HUES6 (cell line): ENCODE measurements around the gene NDUFV1.
"Not testable (repeated sequence)": the region's sequence is repeated elsewhere in the genome, so short reads cannot be mapped to it uniquely, and the experiment has no call there.

Experiments used
- H3K27ac ChIP-seq: 2 replicates; pipeline ENCODE4 v1.7.0; 2013; ENCODE audit warnings: low read depth, mild to moderate bottlenecking, low read length, inconsistent platforms
- H3K27me3 ChIP-seq: 2 replicates; pipeline ENCODE4 v1.6.1; 2013; ENCODE audit warnings: low read length; ENCODE audit not compliant: control insufficient read depth, insufficient read depth
- H3K36me3 ChIP-seq: 2 replicates; pipeline ENCODE4 v1.6.1; 2013; ENCODE audit warnings: low read length; ENCODE audit not compliant: control insufficient read depth, insufficient read depth
- H3K4me1 ChIP-seq: 2 replicates; pipeline ENCODE4 v1.6.1; 2013; ENCODE audit warnings: low read length; ENCODE audit not compliant: control insufficient read depth, insufficient read depth
- H3K4me3 ChIP-seq: 2 replicates; pipeline ENCODE4 v1.5.1; 2013; ENCODE audit warnings: low read depth, low read length
- H3K9ac ChIP-seq: one replicate; pipeline ENCODE4 v1.6.1; 2013; ENCODE audit warnings: mild to moderate bottlenecking, low read length
- H3K9me3 ChIP-seq: 2 replicates; pipeline ENCODE4 v1.6.1; 2013; ENCODE audit warnings: low read depth, low read length; ENCODE audit not compliant: control insufficient read depth, insufficient read depth

The NDUFV1 gene

GRCh38 chr11:67635231-67635521 lies 28.4 kb downstream of the NDUFV1 start:
- Histone ChIP-seq H3K27me3 (peaks cover 17% of the 10 kb centered on the region), H3K27ac (no peak overlapping the region), H3K4me3 (no peak overlapping the region), H3K9ac (no peak overlapping the region), H3K36me3 (no peaks in the 10 kb centered on the region), H3K9me3 (no peaks in the 10 kb centered on the region), H3K4me1 (peaks cover 19% of the 10 kb centered on the region)

- no peak overlapping the region for H3K9ac ChIP-seq
- no peaks in the 10 kb centered on the region for H3K36me3 ChIP-seq
- peaks cover 34% of the 10 kb centered on the region for H3K27me3 ChIP-seq
- no peak overlapping the region for H3K27ac ChIP-seq
- peaks cover 7% of the 10 kb centered on the region; the same call in 1 of the 2 replicates for H3K4me1 ChIP-seq
- no peak overlapping the region for H3K4me3 ChIP-seq
- no peaks in the 10 kb centered on the region for H3K9me3 ChIP-seq
These were observed 30.2 kb downstream of the NDUFV1 start for GRCh38 chr11:67636962-67637361.

- H3K27me3 ChIP-seq = peaks cover 38% of the 10 kb centered on the region
- H3K9ac ChIP-seq, H3K4me1 ChIP-seq, H3K4me3 ChIP-seq, H3K36me3 ChIP-seq, H3K9me3 ChIP-seq, H3K27ac ChIP-seq: not testable (repeated sequence)
These were observed 30.7 kb downstream of the NDUFV1 start for GRCh38 chr11:67637441-67637840.

- Histone ChIP-seq H3K36me3 (no peaks in the 10 kb centered on the region), H3K4me3 (no peak overlapping the region), H3K9me3 (no peaks in the 10 kb centered on the region), H3K27me3 (peaks cover 40% of the 10 kb centered on the region), H3K4me1 (0 out of 2 replicates have a peak, but pooled peaks cover 3% of the 10 kb centered on the region), H3K27ac (no peak overlapping the region), H3K9ac (no peak overlapping the region)
These were observed 32.0 kb downstream of the NDUFV1 start for GRCh38 chr11:67638535-67639437.

- Histone ChIP-seq H3K36me3 (no peaks in the 10 kb centered on the region), H3K27me3 (peaks cover 40% of the 10 kb centered on the region), H3K9me3 (no peaks in the 10 kb centered on the region), H3K9ac (no peak within 1 kb of the TSS), H3K4me3 (no peak within 1 kb of the TSS), H3K4me1 (0 out of 2 replicates have a peak, but pooled peaks cover 3% of the 10 kb centered on the region), H3K27ac (no peak within 1 kb of the TSS)
These were observed 32.7 kb downstream of the NDUFV1 start, which contains the start of gene TBX10 for GRCh38 chr11:67639438-67639859. Gene TBX10 (minus strand): TSS chr11:67639763. CDS start chr11:67639472, 291 bp downstream.

GRCh38 chr11:67640021-67640757 lies 33.5 kb downstream of the NDUFV1 start:
- Histone ChIP-seq H3K9me3 (no peaks in the 10 kb centered on the region), H3K36me3 (no peaks in the 10 kb centered on the region), H3K9ac (no peak overlapping the region), H3K27me3 (peaks cover 40% of the 10 kb centered on the region), H3K4me1 (no peaks in the 10 kb centered on the region), H3K27ac (no peak overlapping the region), H3K4me3 (no peak overlapping the region)

- H3K27me3 ChIP-seq = peaks cover 40% of the 10 kb centered on the region
- no peak overlapping the region for H3K27ac ChIP-seq
- H3K4me3 ChIP-seq = no peak overlapping the region
- no peak overlapping the region for H3K9ac ChIP-seq
- H3K4me1 ChIP-seq = no peaks in the 10 kb centered on the region
- H3K9me3 ChIP-seq = no peaks in the 10 kb centered on the region
- no peaks in the 10 kb centered on the region for H3K36me3 ChIP-seq
These were observed 34.1 kb downstream of the NDUFV1 start for GRCh38 chr11:67640758-67641337.

- Histone ChIP-seq H3K4me1 (no peaks in the 10 kb centered on the region), H3K27ac (no peak overlapping the region), H3K9ac (no peak overlapping the region), H3K36me3 (no peaks in the 10 kb centered on the region), H3K27me3 (peaks cover 40% of the 10 kb centered on the region), H3K4me3 (no peak overlapping the region), H3K9me3 (no peaks in the 10 kb centered on the region)
These were observed 34.8 kb downstream of the NDUFV1 start for GRCh38 chr11:67641338-67642172.

GRCh38 chr11:67642173-67643120 lies 35.7 kb downstream of the NDUFV1 start:
- H3K4me1 ChIP-seq = no peaks in the 10 kb centered on the region
- no peaks in the 10 kb centered on the region for H3K9me3 ChIP-seq
- no peaks in the 10 kb centered on the region for H3K36me3 ChIP-seq
- H3K4me3 ChIP-seq = no peak overlapping the region
- no peak overlapping the region for H3K9ac ChIP-seq
- H3K27me3 ChIP-seq = peaks cover 40% of the 10 kb centered on the region
- H3K27ac ChIP-seq = no peak overlapping the region

GRCh38 chr11:67644042-67644441 lies 37.3 kb downstream of the NDUFV1 start:
- H3K27ac ChIP-seq = no peak overlapping the region
- H3K27me3 ChIP-seq = peaks cover 34% of the 10 kb centered on the region
- H3K4me3 ChIP-seq = no peak overlapping the region
- no peak overlapping the region for H3K9ac ChIP-seq
- no peaks in the 10 kb centered on the region for H3K9me3 ChIP-seq
- no peaks in the 10 kb centered on the region for H3K4me1 ChIP-seq
- H3K36me3 ChIP-seq = no peaks in the 10 kb centered on the region
